Coronary artery (tissue), 2 donors: Measurements from ENCODE around the gene WASHC2A.
"Not testable (repeated sequence)": the region's sequence is repeated elsewhere in the genome, so short reads cannot be mapped to it uniquely, and the experiment has no call there.

Experiments
- DNase-seq: peaks from one replicate; pipeline ENCODE4 v3.0.0-alpha.2; 2017; ENCODE audit warnings: low spot score
- H3K27ac ChIP-seq, 2 donors: fragments of 200-600 bp; sonication (generic); one replicate each; pipeline ENCODE4 v1.5.1; 2016 to 2019
- H3K4me3 ChIP-seq: fragments of 200-600 bp; sonication (generic); 2 replicates; pipeline ENCODE4 v1.5.1; 2016; ENCODE audit warnings: mild to moderate bottlenecking, moderate library complexity
- CTCF ChIP-seq: fragments of 200-600 bp; sonication (generic); IDR thresholded peaks from one replicate; pipeline ENCODE4 v1.5.1; 2019; ENCODE audit warnings: antibody characterized with exemption

WASHC2A gene

GRCh38 chr10:50044941-50045664 lies 22.7 kb upstream of the WASHC2A start:
- TF ChIP-seq CTCF = no peak
- Histone ChIP-seq H3K4me3 (no peak overlapping the region), H3K27ac (no peak overlapping the region)
- DNase-seq = no peak

- H3K4me3 ChIP-seq, DNase-seq: not testable (repeated sequence)
Observed at GRCh38 chr10:50046457-50046856, 21.3 kb upstream of the WASHC2A start.

GRCh38 chr10:50047594-50047993 lies 20.2 kb upstream of the WASHC2A start:
- H3K4me3 ChIP-seq, DNase-seq: not testable (repeated sequence)

More at GRCh38 chr10:50046457-50046856, 21.3 kb upstream of the WASHC2A start:
- H3K27ac ChIP-seq = not testable (repeated sequence)

GRCh38 chr10:50051995-50052660 lies 15.6 kb upstream of the WASHC2A start:
- H3K27ac ChIP-seq, H3K4me3 ChIP-seq, DNase-seq: not testable (repeated sequence)

More at GRCh38 chr10:50047594-50047993, 20.2 kb upstream of the WASHC2A start:
- not testable (repeated sequence) for H3K27ac ChIP-seq

GRCh38 chr10:50052778-50053376 lies 14.9 kb upstream of the WASHC2A start:
- not testable (repeated sequence) for H3K27ac ChIP-seq, H3K4me3 ChIP-seq, DNase-seq

GRCh38 chr10:50055494-50056292 lies 12.1 kb upstream of the WASHC2A start:
- H3K27ac ChIP-seq = not testable (repeated sequence)

GRCh38 chr10:50056654-50057053 lies 11.1 kb upstream of the WASHC2A start:
- not testable (repeated sequence) for H3K27ac ChIP-seq, H3K4me3 ChIP-seq, DNase-seq

More at GRCh38 chr10:50055494-50056292, 12.1 kb upstream of the WASHC2A start:
- DNase-seq, H3K4me3 ChIP-seq: not testable (repeated sequence)

- H3K27ac ChIP-seq, H3K4me3 ChIP-seq, DNase-seq: not testable (repeated sequence)
Observed at GRCh38 chr10:50058727-50059126, 9.0 kb upstream of the WASHC2A start.

- DNase-seq, H3K27ac ChIP-seq, H3K4me3 ChIP-seq: not testable (repeated sequence)
Observed at GRCh38 chr10:50059946-50060345, 7.8 kb upstream of the WASHC2A start.

GRCh38 chr10:50061548-50061947 lies 6.2 kb upstream of the WASHC2A start:
- not testable (repeated sequence) for DNase-seq

GRCh38 chr10:50063100-50063499 lies 4.7 kb upstream of the WASHC2A start:
- no peak for DNase-seq
- TF ChIP-seq CTCF = no peak
- Histone ChIP-seq H3K4me3 (no peak overlapping the region), H3K27ac (no peak overlapping the region)

More at GRCh38 chr10:50061548-50061947, 6.2 kb upstream of the WASHC2A start:
- H3K4me3 ChIP-seq, H3K27ac ChIP-seq: not testable (repeated sequence)

GRCh38 chr10:50068352-50068659 lies 552 bp downstream of the WASHC2A start:
- not testable (repeated sequence) for DNase-seq
- peak overlapping the region; percentile 72 for H3K4me3 ChIP-seq
- peak overlapping the region in 1 of 2 donors; percentile 74 for H3K27ac ChIP-seq

GRCh38 chr10:50075139-50075538 lies 7.4 kb downstream of the WASHC2A start:
- DNase-seq, H3K27ac ChIP-seq, H3K4me3 ChIP-seq: not testable (repeated sequence)

GRCh38 chr10:50075544-50075943 lies 7.8 kb downstream of the WASHC2A start:
- DNase-seq = not testable (repeated sequence)

GRCh38 chr10:50091304-50091703 lies 23.6 kb downstream of the WASHC2A start:
- not testable (repeated sequence) for DNase-seq, H3K4me3 ChIP-seq, H3K27ac ChIP-seq

More at GRCh38 chr10:50075544-50075943, 7.8 kb downstream of the WASHC2A start:
- not testable (repeated sequence) for H3K27ac ChIP-seq, H3K4me3 ChIP-seq

- not testable (repeated sequence) for DNase-seq, H3K4me3 ChIP-seq, H3K27ac ChIP-seq
Observed at GRCh38 chr10:50092928-50093327, 25.2 kb downstream of the WASHC2A start.
